RWPE1 (cell line): Measurements from ENCODE around the gene AOAH.

Experiments
- CTCF ChIA-PET: fragments of 350-600 bp; sonication (Branson Sonifier 250); formaldehyde crosslinking; extraction: SDS; loops from one replicate; lab custom pipeline; 2021; lab: Yijun Ruan, JAX
- POLR2A ChIA-PET: fragments of 400-600 bp; formaldehyde crosslinking; extraction: SDS; loops from one replicate; lab custom pipeline; 2020; ENCODE audit warnings: antibody characterized with exemption; ENCODE audit not compliant: low non-redundant PET; lab: Yijun Ruan, JAX
- DNase-seq: peaks from one replicate; pipeline ENCODE4 v3.0.0; 2012; ENCODE audit warnings: low spot score
- H3K27ac ChIP-seq: fragments of 450-650 bp; 2 replicates; pipeline ENCODE4 v1.5.1; 2017
- CTCF ChIP-seq: fragments of 450-650 bp; conservative IDR thresholded peaks from 2 replicates; pipeline ENCODE4 v1.5.1; 2017; ENCODE audit warnings: low read depth, mild to moderate bottlenecking

AOAH gene

DNA sequence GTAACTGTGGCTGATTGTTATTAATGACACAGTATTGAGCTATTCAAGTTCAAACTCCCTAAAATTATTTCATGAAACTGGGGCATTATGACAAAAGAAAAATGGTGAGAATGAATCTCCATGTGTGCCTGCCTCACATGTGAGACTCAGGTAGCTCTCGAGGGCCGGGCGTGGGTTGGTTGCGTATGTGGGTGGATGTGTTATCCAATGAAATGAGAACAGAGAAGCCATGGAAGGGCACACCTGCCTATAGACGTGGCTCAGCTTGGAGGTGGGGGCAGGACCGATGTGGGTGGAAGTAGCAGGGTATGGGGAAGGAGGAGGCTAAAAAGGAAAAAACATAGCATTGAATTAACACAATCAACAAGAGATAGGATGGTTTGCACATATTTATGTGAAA is 96.5 kb downstream of the AOAH start:
- no peak overlapping the region for H3K27ac ChIP-seq
- ChIA-PET CTCF (interaction anchor here (0.6 kb wide), 1 partner anchor 18 kb away, joined by 3 read pairs; no protein-coding TSS in a partner anchor), POLR2A (no interaction called here)
- DNase-seq = no peak
- TF ChIP-seq CTCF = no peak

DNA sequence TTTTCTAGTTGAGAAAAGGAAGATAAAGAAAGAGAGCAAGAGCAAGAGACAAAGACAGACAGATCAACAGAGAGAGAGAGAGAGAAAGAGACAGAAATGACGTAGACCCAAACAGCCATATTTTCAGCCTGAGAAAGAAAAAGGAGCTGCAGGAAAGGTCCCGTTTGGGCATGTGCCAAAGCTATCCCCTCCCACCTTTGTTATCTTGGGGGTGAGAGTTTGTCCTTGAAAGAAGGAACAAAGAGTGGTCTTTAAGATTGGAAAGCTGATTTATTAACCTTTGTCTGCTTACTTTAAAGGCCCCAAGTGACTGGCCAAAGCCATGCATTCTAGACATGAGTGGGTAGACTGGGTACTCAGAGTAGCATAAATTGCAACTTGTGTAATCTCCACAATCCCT is 98.2 kb downstream of the AOAH start:
- ChIA-PET CTCF (interaction anchor here (0.8 kb wide), 1 partner anchor 139 kb away, joined by 5 read pairs; no protein-coding TSS in a partner anchor), POLR2A (no interaction called here)
- no peak overlapping the region for H3K27ac ChIP-seq
- DNase-seq = no peak
- TF ChIP-seq CTCF = no peak

DNA sequence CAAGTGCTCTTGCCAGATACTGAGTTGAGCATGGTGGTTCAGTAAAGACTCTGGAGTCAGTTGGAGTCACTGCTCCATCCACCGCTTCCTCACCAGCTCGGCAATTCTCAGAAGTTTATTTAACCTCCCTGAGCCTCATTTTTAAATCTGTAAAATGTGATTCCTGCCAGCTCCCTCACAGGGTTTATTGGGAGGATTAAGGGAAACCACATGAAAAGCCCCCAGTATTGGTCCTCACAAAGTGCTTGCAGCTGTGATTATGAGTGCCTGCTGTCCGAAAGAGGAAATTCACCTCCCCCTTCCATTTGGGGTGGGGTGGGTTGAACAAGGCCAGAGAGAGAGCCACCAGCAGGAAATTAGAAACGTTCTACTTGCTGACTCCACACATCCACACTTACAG is 99.0 kb downstream of the AOAH start:
- H3K27ac ChIP-seq = no peak overlapping the region
- no peak for TF ChIP-seq CTCF
- POLR2A ChIA-PET = no interaction called here
- CTCF ChIA-PET = no interaction called here
- DNase-seq = no peak

DNA sequence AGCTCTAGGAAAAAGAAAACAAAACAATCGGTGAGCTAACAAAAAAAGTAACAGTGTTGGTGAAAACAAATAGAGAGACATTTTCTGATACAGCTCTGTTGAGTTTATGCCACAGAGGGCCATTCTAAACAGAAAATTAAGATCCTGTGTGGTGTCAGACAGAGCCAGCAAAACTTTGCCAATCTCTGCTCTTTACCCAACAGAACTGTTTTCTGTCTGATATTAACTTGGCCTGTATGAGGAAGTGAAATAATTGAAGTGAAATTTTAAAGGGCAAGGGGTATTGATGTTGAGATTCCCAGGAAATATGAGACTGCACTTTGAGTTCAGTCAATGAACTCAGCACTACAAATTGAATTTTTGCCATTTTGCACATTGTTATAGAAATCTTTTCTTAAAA is 101.0 kb downstream of the AOAH start:
- ChIA-PET CTCF (no interaction called here), POLR2A (no interaction called here)
- no peak for TF ChIP-seq CTCF
- H3K27ac ChIP-seq = no peak overlapping the region
- no peak for DNase-seq

- no peak for TF ChIP-seq CTCF
- H3K27ac ChIP-seq = no peak overlapping the region
- DNase-seq = no peak
- ChIA-PET CTCF (interaction anchor here (0.6 kb wide), 1 partner anchor 57 kb away, joined by 3 read pairs; no protein-coding TSS in a partner anchor), POLR2A (no interaction called here)
Observed at GRCh38 chr7:36621396-36621795, 102.9 kb downstream of the AOAH start.

- no peak for TF ChIP-seq CTCF
- CTCF ChIA-PET = interaction anchor here (0.6 to 0.9 kb wide), 3 partner anchors 133 to 165 kb away, joined by 3 to 4 read pairs (median 4); no protein-coding TSS in a partner anchor
- no peak for DNase-seq
- POLR2A ChIA-PET = interaction anchor here (0.6 kb wide), 1 partner anchor 112 kb away, joined by 5 read pairs; no protein-coding TSS in a partner anchor
- H3K27ac ChIP-seq = no peak overlapping the region
Observed at GRCh38 chr7:36620166-36620708, 104.1 kb downstream of the AOAH start.
